ENCODE measurements around the gene MICA.

GRCh38 chr6:31430449-31430848, 27.1 kb downstream of the MICA start:
- TF ChIP-seq CTCF (IDR thresholded peaks at IDR 0.05) (no peak), POLR2AphosphoS5 (IDR thresholded peaks at IDR 0.05) (no peak), EP300 (IDR thresholded peaks at IDR 0.05) (no peak)
